ENCODE data around the gene NKD1.

NKD1 gene

GRCh38 chr16:50602531-50603205 lies 54.5 kb downstream of the NKD1 start:
- peak; percentile 44 for DNase-seq

- no peak for DNase-seq
Measured at GRCh38 chr16:50603206-50604064, 55.2 kb downstream of the NKD1 start.

GRCh38 chr16:50604065-50604418 lies 55.8 kb downstream of the NKD1 start:
- DNase-seq = no peak

- no peak for DNase-seq
Measured at GRCh38 chr16:50604610-50605009, 56.4 kb downstream of the NKD1 start.

DNA sequence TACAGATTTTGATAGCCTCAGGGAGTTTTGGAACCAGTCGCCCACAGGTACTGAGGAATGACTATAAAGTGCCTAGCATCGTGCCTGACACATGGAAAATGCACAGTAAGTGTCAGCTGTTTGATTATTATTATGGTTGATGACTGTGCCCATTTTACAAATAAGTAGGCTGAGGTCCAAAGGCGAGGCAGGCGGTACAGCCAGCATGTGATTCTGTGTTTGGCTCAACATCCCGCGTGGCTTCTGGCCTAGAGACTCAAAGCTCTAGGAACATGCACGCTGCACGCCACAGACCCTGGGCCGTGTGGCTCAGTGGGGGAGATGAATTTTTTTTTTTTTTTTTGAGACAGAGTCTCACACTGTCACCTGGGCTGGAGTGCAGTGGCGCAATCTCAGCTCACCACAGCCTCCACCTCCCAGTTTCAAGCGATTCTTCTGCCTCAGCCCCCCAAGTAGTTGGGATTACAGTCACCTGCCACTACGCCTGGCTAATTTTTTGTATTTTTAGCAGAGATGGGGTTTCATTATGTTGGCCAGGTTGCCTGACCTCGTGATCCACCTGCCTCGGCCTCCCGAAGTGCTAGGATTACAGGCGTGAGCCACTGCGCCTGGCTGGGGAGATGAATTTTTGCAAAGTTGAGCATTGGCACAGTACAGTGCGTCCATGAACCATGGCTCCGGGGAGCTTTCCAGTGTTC lies 57.7 kb downstream of the NKD1 start:
- DNase-seq = no peak

- no peak for DNase-seq
Measured at GRCh38 chr16:50606431-50607050, 58.3 kb downstream of the NKD1 start.

DNA sequence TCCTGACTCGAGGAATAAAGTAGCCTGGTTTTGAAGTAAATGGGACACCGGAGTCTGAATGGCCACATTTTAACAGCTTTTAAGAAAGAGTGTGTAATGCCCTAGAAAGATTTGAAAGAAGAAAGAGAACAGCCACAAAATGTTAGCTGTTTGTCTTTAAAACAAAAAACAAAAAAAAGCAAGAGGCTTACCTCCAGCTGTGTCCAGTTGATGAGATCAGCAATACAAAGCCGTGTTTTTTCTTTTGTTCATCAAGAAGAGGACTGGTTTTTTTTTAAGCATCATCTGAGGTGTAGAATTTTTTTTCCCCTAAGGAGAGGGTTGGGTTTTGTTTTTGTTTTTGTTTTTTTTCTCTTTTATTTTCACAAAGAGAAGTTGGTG lies 58.8 kb downstream of the NKD1 start:
- no peak for DNase-seq

GRCh38 chr16:50607447-50607846 lies 59.3 kb downstream of the NKD1 start:
- no peak for DNase-seq

- no peak for DNase-seq
Measured at GRCh38 chr16:50607970-50608557, 59.9 kb downstream of the NKD1 start.

DNA sequence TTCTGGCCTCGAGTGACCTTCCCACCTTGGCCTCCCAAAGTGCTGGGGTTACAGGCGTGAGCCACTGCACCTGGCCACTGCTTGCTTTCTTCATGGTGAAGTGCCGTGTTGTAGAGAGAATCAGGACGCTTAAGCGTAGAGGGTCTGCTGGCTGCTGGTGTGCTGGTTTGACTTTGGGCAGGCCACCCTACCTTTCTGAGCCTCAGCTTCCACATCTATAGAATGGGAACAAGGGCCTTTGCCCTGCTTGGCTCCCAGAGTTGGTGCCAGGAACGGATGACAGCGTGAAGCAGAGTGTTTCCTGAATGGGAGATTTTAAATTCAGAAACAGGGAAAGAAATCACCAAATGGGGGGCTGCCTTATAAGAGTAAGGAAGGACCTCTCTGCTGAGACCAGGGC lies 60.9 kb downstream of the NKD1 start:
- no peak for DNase-seq

DNA sequence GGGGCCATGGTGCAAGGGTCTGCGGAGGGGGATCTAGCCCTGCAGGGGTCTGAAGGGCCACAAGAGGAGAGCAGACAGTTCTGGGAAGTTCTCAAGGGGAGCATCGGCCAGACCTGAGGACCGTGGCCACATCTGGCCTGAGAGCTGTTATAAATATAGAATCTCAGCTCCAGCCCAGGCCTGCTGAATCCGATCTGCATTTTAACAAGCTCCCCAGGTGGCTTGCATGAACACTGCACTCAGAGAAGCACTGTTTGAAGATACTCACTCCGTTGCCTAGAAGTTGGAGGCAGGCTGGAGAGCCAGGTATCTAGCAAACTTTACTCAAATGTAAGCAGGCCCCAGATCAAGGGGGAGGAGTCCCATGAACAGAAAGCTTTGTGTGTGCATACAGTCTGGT lies 61.3 kb downstream of the NKD1 start:
- no peak for DNase-seq

- no peak for DNase-seq
Measured at GRCh38 chr16:50610331-50611262, 62.4 kb downstream of the NKD1 start.

GRCh38 chr16:50611332-50611934 lies 63.2 kb downstream of the NKD1 start:
- DNase-seq = peak; percentile 54

GRCh38 chr16:50611995-50612848 lies 64.0 kb downstream of the NKD1 start:
- DNase-seq = no peak

GRCh38 chr16:50612849-50613198 lies 64.6 kb downstream of the NKD1 start:
- DNase-seq = no peak

DNA sequence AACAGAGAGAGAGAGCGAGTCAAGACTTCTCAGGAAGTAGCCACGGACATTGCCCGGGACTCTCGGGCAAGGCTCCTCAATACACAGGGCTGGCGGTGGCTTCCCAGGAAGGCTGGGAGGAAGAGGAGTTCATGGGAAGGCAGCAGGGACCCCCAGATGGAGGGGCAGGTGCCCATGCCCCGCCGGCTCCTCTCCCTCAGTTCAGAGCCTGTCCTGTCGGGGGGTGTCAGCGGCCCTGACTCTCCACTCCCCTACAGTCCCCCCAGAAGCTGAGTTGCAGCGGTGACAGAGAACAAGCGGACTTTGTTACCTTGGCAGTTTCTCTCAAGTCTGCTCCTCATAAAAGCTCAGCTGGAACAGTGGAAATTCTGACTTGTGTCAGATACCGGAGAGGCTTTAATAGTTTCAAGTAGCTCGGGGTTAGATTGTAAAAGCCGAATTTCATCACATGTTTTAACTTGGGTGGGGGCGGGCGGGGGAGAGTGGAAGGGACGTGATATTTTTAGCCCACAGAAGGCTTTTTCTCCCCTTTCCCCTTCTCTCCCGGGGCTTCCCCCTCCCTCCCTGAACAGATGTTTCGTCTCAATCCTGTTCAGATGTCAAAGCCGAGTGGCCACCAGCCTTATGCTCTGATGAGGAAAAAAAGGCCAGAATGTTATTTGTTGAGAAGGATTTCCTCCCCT lies 65.2 kb downstream of the NKD1 start:
- no peak for DNase-seq

- DNase-seq = no peak
Measured at GRCh38 chr16:50613964-50614474, 65.8 kb downstream of the NKD1 start.

DNA sequence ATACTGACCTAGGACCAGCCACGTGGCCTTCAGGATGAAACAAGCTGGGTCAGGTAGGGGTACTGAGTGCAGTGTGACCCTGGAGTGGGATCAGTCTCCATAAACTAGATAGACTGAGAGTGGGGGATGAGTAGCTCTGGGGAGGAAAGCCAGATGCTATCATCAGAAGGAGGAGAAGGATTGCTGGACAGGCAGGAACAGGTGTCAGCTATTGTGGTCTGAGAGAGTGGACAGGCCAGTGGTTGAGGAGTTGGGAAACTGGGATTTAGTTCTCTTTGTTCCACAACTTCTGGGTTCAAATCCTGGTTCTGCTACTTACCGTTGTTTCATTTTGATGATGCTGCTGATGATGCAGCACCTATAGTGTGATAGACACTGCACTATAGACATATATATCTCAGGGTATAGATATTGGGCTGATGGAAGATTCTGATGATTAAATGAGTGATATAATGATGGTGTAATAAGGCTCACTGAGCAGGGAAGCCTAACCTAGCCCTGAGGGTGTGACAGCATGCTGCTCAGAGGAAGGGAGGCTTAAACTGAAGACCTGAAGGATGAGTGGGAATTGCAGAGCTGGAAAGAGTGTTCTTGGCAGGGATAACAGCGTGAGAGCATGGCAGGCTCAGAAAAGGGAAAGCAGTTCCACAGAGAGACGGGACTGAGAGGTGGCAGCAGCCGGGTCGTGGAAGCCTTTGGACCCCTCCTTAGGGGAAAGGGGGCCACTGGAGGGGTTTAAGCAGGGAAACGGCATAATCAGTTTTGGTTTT lies 66.9 kb downstream of the NKD1 start:
- no peak for DNase-seq

DNA sequence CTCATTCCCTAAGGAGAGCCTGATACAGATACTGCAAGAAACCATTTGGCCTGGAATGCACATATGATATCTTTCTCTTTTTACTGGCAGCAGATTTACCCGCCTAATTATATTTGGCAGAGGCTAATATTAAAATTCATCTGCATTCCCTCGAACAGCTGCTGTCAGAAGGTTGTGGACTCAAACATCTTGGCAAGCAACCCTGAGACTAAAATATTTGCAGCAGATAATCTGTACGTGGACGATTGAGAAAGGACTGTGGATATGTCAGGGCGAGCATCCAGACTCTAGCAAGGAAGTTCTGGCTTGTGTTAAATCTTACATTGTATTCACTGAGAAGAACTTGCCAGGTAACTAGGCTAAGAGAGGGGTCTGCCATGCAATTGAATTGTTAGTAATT lies 67.7 kb downstream of the NKD1 start:
- no peak for DNase-seq

Data from CD4-positive, alpha-beta T cell treated with Interleukin-15 for 1 hour (primary cell).